ENCODE measurements around the gene ZMIZ1.

The ZMIZ1 gene

DNA sequence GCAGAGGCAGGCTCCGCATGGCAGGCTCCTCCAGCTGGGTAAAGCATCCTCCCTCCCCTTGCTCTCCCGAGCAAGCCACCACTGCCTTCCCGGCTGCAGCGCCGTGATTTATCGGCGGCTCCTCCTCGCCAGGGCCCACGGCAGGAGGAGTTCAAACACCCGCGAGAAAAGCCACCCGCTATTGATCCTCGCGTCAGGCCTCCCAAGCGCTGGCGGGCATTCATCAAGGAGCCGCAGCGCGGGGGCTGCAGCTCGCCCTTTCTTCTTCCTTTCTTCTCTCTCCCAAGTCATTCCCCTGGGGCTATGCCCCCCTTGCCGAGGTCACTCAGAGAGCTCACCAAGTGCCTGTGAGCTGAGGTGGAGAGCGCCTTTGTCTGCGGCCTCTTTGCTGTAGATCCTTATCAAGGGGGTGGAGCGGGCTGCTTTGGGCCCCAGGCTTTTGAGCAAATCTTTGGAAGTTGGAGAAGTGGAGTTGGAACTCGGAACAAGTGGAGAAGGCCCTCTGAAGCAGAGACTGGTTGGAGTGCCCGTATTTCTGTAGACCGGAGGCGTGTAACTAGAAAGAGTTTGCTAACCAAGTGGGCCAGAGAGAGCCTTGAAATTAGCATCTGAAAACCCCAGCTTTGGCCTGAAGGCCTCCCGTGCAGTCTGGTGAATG is 171.3 kb downstream of the ZMIZ1 start:
- no peak for DNase-seq

GRCh38 chr10:79241629-79241989 is 172.8 kb downstream of the ZMIZ1 start:
- DNase-seq, result no peak

GRCh38 chr10:79241990-79242619 is 173.3 kb downstream of the ZMIZ1 start:
- peak; percentile 76 for DNase-seq

- peak; percentile 75 for DNase-seq
Measured at GRCh38 chr10:79242620-79243152, 173.9 kb downstream of the ZMIZ1 start.

DNA sequence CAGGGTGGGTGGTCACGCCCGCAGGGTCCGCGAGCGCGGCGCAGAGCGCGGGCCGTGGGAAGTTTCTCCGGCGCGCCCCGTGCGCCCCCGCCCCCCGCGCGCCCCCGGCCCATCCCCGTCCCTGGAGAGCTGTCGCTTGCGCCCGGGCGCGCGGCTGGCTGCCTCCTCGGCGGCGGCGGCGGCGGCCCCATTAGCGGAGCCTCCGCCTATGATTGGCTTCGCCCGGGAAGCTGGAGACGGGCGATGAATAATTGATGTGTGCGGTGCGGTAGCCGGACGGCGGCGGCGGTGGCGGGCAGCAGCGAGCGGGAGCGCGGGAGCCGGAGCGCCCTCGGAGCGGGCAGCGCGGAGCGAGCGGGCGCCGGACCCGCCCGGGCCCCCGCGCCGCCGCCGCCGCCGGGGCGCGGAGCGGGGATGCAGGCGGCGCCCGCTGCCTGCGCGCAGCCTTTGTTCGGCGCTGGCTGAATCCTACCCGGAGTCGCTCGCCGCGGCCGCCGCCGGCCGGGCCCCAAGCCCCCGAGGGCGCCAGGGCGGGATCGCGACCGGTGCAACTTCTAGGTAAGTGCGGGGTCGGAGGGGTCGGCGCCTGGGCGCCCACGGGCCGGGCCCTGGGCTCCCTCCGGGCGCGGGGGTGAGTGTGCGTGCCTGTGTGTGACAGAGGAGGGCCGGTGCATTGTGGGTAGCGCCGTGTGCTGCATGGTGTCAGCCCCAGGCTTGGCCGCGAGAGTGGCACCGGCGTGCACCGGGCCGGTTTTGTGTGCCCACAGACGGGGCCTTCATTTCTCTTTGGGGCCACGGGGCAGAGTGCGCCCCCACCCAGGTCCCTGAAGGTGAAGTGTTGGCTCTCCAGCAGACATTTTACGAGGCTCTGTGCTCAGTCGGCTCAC is 174.7 kb downstream of the ZMIZ1 start:
- peak; percentile 81 for DNase-seq

- DNase-seq, result no peak
Measured at GRCh38 chr10:79244068-79244442, 175.3 kb downstream of the ZMIZ1 start.

DNA sequence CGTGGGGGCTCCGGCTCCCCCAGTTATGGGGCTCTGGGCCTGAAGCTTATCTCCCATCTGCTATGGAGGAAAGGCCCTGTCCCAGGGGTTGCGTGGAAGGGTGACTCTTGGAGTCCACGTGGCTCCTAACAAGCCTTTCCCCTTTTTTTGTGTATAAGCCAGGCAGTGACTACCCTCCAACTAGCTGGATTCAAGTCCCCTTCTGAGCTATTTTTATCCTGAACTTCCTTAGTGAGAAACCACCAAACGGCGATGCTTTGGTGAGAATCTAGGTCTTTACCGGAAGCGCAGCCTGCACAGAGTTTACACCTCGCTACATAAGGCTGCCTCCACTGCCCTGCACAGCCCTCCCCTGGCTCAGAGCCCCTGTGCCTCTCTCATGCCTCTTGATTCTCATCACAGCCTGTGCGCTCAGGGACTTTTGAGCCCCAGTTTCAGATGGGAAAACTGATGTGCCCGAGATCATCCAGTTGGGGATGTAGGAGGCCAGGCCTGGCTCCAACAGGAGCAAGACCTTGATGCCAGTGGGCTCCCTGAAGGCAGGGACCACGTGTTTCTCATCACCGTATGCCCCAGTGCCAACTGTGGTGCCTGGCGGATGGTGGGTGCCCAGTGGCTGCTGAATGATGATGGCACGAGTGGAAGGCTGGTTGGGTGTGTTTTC is 176.2 kb downstream of the ZMIZ1 start:
- DNase-seq, result peak; percentile 60

GRCh38 chr10:79245539-79246208 is 176.9 kb downstream of the ZMIZ1 start:
- DNase-seq, result no peak

- DNase-seq, result no peak
Measured at GRCh38 chr10:79246209-79246581, 177.4 kb downstream of the ZMIZ1 start.

GRCh38 chr10:79246606-79247275 is 178.0 kb downstream of the ZMIZ1 start:
- no peak for DNase-seq

- peak; percentile 46 for DNase-seq
Measured at GRCh38 chr10:79247373-79248137, 178.8 kb downstream of the ZMIZ1 start.

GRCh38 chr10:79248341-79249185 is 179.8 kb downstream of the ZMIZ1 start:
- DNase-seq, result no peak

DNA sequence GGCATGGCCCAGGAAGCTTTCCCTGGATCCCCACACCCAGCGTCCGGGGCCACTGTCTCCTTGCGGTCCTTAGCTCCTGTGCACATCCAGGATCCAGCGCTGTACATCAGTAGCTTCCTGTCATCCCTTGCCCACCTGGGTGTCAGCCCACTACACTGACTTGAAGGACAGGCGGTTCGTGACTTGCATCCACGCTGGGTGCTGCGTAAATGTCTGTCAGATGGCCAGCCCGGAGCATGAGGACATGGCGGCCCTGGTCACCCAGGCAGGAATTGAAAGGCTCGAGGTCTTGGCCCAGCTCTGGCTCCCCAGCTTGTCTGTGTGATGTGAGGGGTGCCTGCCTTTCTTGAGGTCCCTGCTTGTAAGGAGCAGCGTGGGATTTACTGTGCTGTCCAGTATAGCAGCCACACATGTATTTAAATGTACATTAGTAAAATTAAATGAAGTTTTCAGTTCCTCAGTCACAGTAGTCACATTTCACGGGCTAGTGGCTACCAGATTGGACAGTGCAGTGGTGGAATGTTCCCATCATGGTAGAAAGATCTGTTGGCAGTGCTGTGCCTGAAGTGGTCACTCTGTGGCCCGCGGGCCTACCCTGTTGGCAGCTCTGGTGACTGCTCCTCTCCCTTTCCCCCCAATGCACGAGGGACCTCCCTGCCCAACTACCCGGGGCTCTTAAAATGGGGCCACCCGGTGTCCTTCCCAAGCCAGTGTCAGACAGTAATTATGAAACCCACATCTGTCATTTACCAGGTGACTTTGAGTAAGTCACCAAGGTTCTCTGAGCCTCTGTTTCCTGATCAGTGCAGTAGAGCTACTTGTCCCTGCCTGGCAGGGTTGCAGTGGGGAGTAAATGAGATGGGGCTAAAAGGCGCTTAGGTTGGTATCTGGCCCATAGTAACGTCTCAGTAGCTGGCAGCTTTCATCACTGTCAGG is 180.7 kb downstream of the ZMIZ1 start:
- DNase-seq, result peak; percentile 82

DNA sequence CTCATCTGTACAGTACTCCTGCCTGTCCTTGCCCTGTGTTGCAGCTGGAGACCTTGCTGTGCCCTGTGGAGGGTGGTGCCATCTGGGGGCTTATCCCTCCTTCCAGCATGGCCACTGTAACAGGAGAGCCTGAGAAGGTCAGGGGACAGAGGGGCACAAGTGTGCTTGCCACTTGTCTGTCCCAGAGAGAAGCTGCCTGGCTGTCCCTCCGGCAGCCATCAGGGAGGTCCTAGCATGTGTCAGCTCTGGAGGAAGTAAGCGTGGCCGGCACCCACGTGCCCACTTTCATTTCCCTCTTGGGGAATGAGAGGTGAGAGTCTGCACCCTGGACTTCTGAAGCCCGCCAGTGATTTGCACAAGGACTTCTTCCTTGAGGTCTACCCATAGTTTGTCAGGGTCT is 181.5 kb downstream of the ZMIZ1 start:
- no peak for DNase-seq

GRCh38 chr10:79252450-79252849 is 183.7 kb downstream of the ZMIZ1 start:
- no peak for DNase-seq

DNA sequence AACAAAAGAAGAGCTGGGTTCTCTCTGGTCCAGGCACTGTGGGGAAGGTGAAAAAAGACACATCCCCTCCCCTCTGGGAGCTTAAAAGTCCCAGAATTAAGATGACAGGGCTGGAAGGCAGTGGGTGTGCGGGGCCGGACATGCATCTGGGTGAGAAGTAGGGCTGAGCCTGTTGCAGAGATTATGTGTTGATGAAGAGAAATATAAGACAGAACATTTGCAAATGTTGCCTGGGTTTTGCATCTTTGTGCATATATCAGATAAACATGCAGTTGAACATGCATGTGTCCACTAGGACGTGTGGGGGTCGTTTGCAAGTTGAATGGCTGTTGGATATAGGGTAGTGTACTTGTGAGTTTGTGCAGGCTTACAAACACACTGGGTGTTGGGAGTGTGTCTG is 184.2 kb downstream of the ZMIZ1 start:
- no peak for DNase-seq

GRCh38 chr10:79253704-79254103 is 184.9 kb downstream of the ZMIZ1 start:
- no peak for DNase-seq

DNA sequence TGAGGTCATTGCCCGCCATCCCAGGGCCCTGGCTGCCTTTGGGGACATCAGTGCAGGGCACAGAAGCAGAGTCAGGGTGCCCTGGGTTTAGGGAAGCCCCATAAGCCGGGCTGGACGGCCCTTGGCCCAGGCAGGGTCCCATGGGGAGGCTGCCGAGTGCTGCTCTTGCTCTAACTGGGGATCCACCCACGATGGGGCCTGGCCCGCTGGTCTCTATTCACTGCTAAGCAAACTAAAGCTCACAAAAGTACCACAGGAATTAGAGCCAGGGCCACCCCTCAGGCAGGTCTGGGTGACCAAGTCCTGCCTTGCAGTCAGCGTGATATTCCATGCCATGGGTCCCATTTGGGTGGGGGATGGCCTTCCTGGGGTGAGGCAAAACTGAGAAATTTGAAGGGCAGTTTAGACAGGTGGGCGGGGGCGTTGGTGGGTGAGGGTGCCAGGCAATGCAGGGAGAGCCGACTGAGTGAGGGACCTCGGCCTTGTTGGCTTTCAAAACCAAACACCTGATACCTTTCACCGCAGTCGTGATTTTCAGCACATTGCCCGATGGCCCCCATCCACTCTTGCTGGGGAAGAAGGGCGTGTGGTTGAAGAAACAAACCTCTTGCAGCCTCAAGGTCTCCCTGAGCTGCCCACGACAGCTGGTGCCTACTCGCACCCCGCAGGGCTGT is 185.7 kb downstream of the ZMIZ1 start:
- no peak for DNase-seq

Data from activated CD4-positive, alpha-beta T cell treated with anti-CD3 and anti-CD28 coated beads, Interleukin-2, amount 50 U/mL, for 16 hours (primary cell).